Lung (tissue), 12 donors: Measurements from ENCODE around the gene FAM234A. TPM values are rescaled to one million over a fixed set of nuclear protein-coding genes. Genes with fewer than 3 reads are reported as not detected.

Experiments
- ATAC-seq: fragments of 200-7000 bp; cut with Tn5 transposase; one replicate; pipeline ENCODE4 v1.9.1; 2020; ENCODE audit warnings: moderate number of reproducible peaks; ENCODE audit not compliant: insufficient read depth, low FRiP score
- DNase-seq, 3 donors: peaks; one replicate each; pipeline ENCODE4 v3.0.0-alpha.2; 2013 to 2017
- H3K27ac ChIP-seq, 2 donors: one replicate each; pipeline ENCODE4 v1.5.1; 2013; ENCODE audit warnings: mild to moderate bottlenecking in 2 of 2, moderate library complexity in 2 of 2, control low read depth in 1 of 2, inconsistent platforms in 1 of 2, low read depth in 1 of 2, low read length in 1 of 2
- H3K27me3 ChIP-seq, 3 donors: one replicate each; pipeline ENCODE4 v1.5.1; 2013; ENCODE audit warnings: low read length in 2 of 3; ENCODE audit not compliant: control insufficient read depth in 3 of 3, insufficient read depth in 3 of 3
- H3K36me3 ChIP-seq, 4 donors: one replicate each; pipeline ENCODE4 v1.5.1; 2013; ENCODE audit warnings: low read length in 4 of 4, mild to moderate bottlenecking in 1 of 4, moderate library complexity in 1 of 4; ENCODE audit not compliant: control insufficient read depth in 4 of 4, insufficient read depth in 4 of 4
- H3K4me1 ChIP-seq, 5 donors: one replicate each; pipeline ENCODE4 v1.5.1; 2013; ENCODE audit warnings: low read length in 5 of 5, mild to moderate bottlenecking in 2 of 5, moderate library complexity in 1 of 5; ENCODE audit not compliant: control insufficient read depth in 5 of 5, insufficient read depth in 5 of 5
- H3K4me3 ChIP-seq: one replicate; pipeline ENCODE4 v1.5.1; 2013; ENCODE audit warnings: mild to moderate bottlenecking, control low read depth, moderate library complexity
- H3K9ac ChIP-seq, 2 donors: one replicate each; pipeline ENCODE4 v1.5.1; 2013; ENCODE audit warnings: low read length in 2 of 2, control low read depth in 1 of 2; ENCODE audit not compliant: insufficient read depth in 1 of 2
- H3K9me3 ChIP-seq, 4 donors: one replicate each; pipeline ENCODE4 v1.5.1; 2013; ENCODE audit warnings: low read length in 3 of 4, mild to moderate bottlenecking in 1 of 4, moderate library complexity in 1 of 4; ENCODE audit not compliant: control insufficient read depth in 4 of 4, insufficient read depth in 3 of 4
- whole genome bisulfite sequencing, 2 donors: extraction: QIAGEN DNeasy Blood & Tissue Kit; methylation state at CpG; one replicate each; pipeline ENCODE4 v1.1.7; 2013; 5-methylcytosine and 5-hydroxymethylcytosine counted together
- polyA plus RNA-seq, 2 donors: library from polyadenylated mRNA; stranded (reverse); fragments of 200-250 nt; gene quantifications; one replicate each; pipeline ENCODE4 v1.2.1, GENCODE V29; 2013
- total RNA-seq, 2 donors: library from RNA; depleted of rRNA in 1 of 2; stranded (reverse); fragments of >200 nt in 1 of 2; gene quantifications; one replicate each; pipeline ENCODE4 v1.2.1, GENCODE V29; 2014 to 2021
- TF ChIP-seq, protein P1 (sequence below): IDR thresholded peaks from 2 replicates; pipeline ENCODE4 v1.5.1; 2012; ENCODE audit warnings: mild to moderate bottlenecking; ENCODE audit errors: control extremely low read depth, extremely low read depth
- donor health status: control.
- donor health status: control.
- donor health status: Bipolar disorder and iron deficiency.
- donor health status: healthy.
- donor health status: DM: yes; HTN: yes; CAD: no.

The FAM234A gene
- total and polyA plus RNA-seq, 4 donors = 41.5 to 78.5 (median 59.7) TPM

- Histone ChIP-seq H3K4me1 (peaks cover 0 to 1% (median 0%) of the 10 kb centered on the region in 5 donors), H3K9me3 (no peaks in the 10 kb centered on the region), H3K27me3 (no peaks in the 10 kb centered on the region), H3K36me3 (peaks cover 0 to 33% (median 11%) of the 10 kb centered on the region in 4 donors), H3K27ac (no peak overlapping the region), H3K9ac (no peak overlapping the region), H3K4me3 (no peak overlapping the region)
- TF ChIP-seq, protein P1, sequence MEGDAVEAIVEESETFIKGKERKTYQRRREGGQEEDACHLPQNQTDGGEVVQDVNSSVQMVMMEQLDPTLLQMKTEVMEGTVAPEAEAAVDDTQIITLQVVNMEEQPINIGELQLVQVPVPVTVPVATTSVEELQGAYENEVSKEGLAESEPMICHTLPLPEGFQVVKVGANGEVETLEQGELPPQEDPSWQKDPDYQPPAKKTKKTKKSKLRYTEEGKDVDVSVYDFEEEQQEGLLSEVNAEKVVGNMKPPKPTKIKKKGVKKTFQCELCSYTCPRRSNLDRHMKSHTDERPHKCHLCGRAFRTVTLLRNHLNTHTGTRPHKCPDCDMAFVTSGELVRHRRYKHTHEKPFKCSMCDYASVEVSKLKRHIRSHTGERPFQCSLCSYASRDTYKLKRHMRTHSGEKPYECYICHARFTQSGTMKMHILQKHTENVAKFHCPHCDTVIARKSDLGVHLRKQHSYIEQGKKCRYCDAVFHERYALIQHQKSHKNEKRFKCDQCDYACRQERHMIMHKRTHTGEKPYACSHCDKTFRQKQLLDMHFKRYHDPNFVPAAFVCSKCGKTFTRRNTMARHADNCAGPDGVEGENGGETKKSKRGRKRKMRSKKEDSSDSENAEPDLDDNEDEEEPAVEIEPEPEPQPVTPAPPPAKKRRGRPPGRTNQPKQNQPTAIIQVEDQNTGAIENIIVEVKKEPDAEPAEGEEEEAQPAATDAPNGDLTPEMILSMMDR = no peak
- whole genome bisulfite sequencing, 2 donors = 83 to 85% methylated on average over 14 of the region's 14 CpGs
- DNase-seq (no peak), ATAC-seq (no peak)
These were observed 80.2 kb downstream of the FAM234A start for GRCh38 chr16:314795-315299.

Other genes starting within 250 kb of the FAM234A start
- gene POLR3K, start 181.2 kb upstream of the FAM234A start, total RNA-seq = 10 to 100 TPM in 1 of 2 donors, 1 to 10 TPM in 1; 4.8 to 12.9 TPM
- gene POLR3K, start 181.2 kb upstream of the FAM234A start, polyA plus RNA-seq = 10 to 100 TPM; 11.1 to 15.7 TPM
- gene SNRNP25, start 181.0 kb upstream of the FAM234A start, total RNA-seq = 10 to 100 TPM; 10.3 to 17.9 TPM
- gene SNRNP25, start 181.0 kb upstream of the FAM234A start, polyA plus RNA-seq = 10 to 100 TPM; 23.8 to 30.9 TPM
- 10 to 100 TPM; 28.5 to 31.4 TPM for gene RHBDF1, start 162.2 kb upstream of the FAM234A start, total RNA-seq
- gene RHBDF1, start 162.2 kb upstream of the FAM234A start, polyA plus RNA-seq = 10 to 100 TPM; 26.6 to 51.2 TPM
- 10 to 100 TPM; 61.1 to 77.8 TPM for gene MPG, start 156.6 kb upstream of the FAM234A start, total RNA-seq
- 100 to 1,000 TPM in 1 of 2 donors, 10 to 100 TPM in 1; 81.4 to 101 TPM for gene MPG, start 156.6 kb upstream of the FAM234A start, polyA plus RNA-seq
- gene NPRL3, start 96.1 kb upstream of the FAM234A start, total RNA-seq = 10 to 100 TPM; 21.3 to 34.8 TPM
- gene NPRL3, start 96.1 kb upstream of the FAM234A start, polyA plus RNA-seq = 10 to 100 TPM; 15.6 to 22.7 TPM
- gene HBZ, start 82.2 kb upstream of the FAM234A start, total RNA-seq = 1 to 10 TPM in 1 of 2 donors, under 1 TPM in 1; 0.37 to 9.2 TPM
- under 1 TPM in 1 of 2 donors, not detected in 1; 0.09 TPM for gene HBZ, start 82.2 kb upstream of the FAM234A start, polyA plus RNA-seq
- 10 to 100 TPM in 1 of 2 donors, under 1 TPM in 1; 0.61 to 45.7 TPM for gene HBM, start 68.8 kb upstream of the FAM234A start, total RNA-seq
- under 1 TPM in 1 of 2 donors, not detected in 1; 0.73 TPM for gene HBM, start 68.8 kb upstream of the FAM234A start, polyA plus RNA-seq
- 1,000 to 10,000 TPM in 1 of 2 donors, 100 to 1,000 TPM in 1; 671 to 4,737 TPM for gene HBA2, start 61.9 kb upstream of the FAM234A start, total RNA-seq
- gene HBA2, start 61.9 kb upstream of the FAM234A start, polyA plus RNA-seq = 100 to 1,000 TPM; 126 to 973 TPM
- gene HBA1, start 58.1 kb upstream of the FAM234A start, total RNA-seq = 1,000 to 10,000 TPM in 1 of 2 donors, 100 to 1,000 TPM in 1; 627 to 2,695 TPM
- 100 to 1,000 TPM in 1 of 2 donors, 10 to 100 TPM in 1; 38.1 to 273 TPM for gene HBA1, start 58.1 kb upstream of the FAM234A start, polyA plus RNA-seq
- 1 to 10 TPM in 1 of 2 donors, not detected in 1; 2.3 TPM for gene HBQ1, start 54.4 kb upstream of the FAM234A start, total RNA-seq
- under 1 TPM in 1 of 2 donors, not detected in 1; 0.35 TPM for gene HBQ1, start 54.4 kb upstream of the FAM234A start, polyA plus RNA-seq
- 100 to 1,000 TPM in 1 of 2 donors, 10 to 100 TPM in 1; 56.3 to 115 TPM for gene LUC7L, start 5.4 kb upstream of the FAM234A start, total RNA-seq
- gene LUC7L, start 5.4 kb upstream of the FAM234A start, polyA plus RNA-seq = 100 to 1,000 TPM in 1 of 2 donors, 10 to 100 TPM in 1; 35.2 to 105 TPM
- 1 to 10 TPM; 2.6 to 3.9 TPM for gene RGS11, start 41.1 kb downstream of the FAM234A start, total RNA-seq
- gene RGS11, start 41.1 kb downstream of the FAM234A start, polyA plus RNA-seq = 1 to 10 TPM; 1.8 to 5.6 TPM
- gene ARHGDIG, start 45.8 kb downstream of the FAM234A start, total RNA-seq = under 1 TPM in 1 of 2 donors, not detected in 1; 0.58 TPM
- gene ARHGDIG, start 45.8 kb downstream of the FAM234A start, polyA plus RNA-seq = under 1 TPM; 0.07 to 0.26 TPM
- gene PDIA2, start 48.3 kb downstream of the FAM234A start, total RNA-seq = under 1 TPM; 0.20 to 0.28 TPM
- under 1 TPM; 0.19 to 0.65 TPM for gene PDIA2, start 48.3 kb downstream of the FAM234A start, polyA plus RNA-seq
- 10 to 100 TPM; 16.9 to 25.9 TPM for gene AXIN1, start 117.9 kb downstream of the FAM234A start, total RNA-seq
- 10 to 100 TPM; 18.5 to 20.2 TPM for gene AXIN1, start 117.9 kb downstream of the FAM234A start, polyA plus RNA-seq
- 10 to 100 TPM; 31.9 to 65.0 TPM for gene MRPL28, start 135.7 kb downstream of the FAM234A start, total RNA-seq
- 10 to 100 TPM; 89.4 to 98.9 TPM for gene MRPL28, start 135.7 kb downstream of the FAM234A start, polyA plus RNA-seq
- 10 to 100 TPM; 38.0 to 71.5 TPM for gene PGAP6, start 147.2 kb downstream of the FAM234A start, total RNA-seq
- 10 to 100 TPM; 64.8 to 100.0 TPM for gene PGAP6, start 147.2 kb downstream of the FAM234A start, polyA plus RNA-seq
- 10 to 100 TPM; 18.0 to 68.7 TPM for gene NME4, start 162.4 kb downstream of the FAM234A start, total RNA-seq
- gene NME4, start 162.4 kb downstream of the FAM234A start, polyA plus RNA-seq = 10 to 100 TPM; 64.0 to 67.6 TPM
- 10 to 100 TPM in 1 of 2 donors, 1 to 10 TPM in 1; 5.2 to 18.3 TPM for gene DECR2, start 167.1 kb downstream of the FAM234A start, total RNA-seq
- 10 to 100 TPM; 13.3 to 18.1 TPM for gene DECR2, start 167.1 kb downstream of the FAM234A start, polyA plus RNA-seq
- gene RAB11FIP3, start 190.8 kb downstream of the FAM234A start, total RNA-seq = 10 to 100 TPM; 20.8 to 38.3 TPM
- 10 to 100 TPM; 20.7 to 22.2 TPM for gene RAB11FIP3, start 190.8 kb downstream of the FAM234A start, polyA plus RNA-seq